Measurements from ENCODE around the gene SAA1.

The SAA1 gene

DNA sequence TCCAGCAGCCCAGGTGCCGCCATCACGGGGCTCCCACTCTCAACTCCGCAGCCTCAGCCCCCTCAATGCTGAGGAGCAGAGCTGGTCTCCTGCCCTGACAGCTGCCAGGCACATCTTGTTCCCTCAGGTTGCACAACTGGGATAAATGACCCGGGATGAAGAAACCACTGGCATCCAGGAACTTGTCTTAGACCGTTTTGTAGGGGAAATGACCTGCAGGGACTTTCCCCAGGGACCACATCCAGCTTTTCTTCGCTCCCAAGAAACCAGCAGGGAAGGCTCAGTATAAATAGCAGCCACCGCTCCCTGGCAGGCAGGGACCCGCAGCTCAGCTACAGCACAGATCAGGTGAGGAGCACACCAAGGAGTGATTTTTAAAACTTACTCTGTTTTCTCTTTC is at the start of gene SAA1:
SAA1 (plus strand) TSS at position 316 of the 400 bp plus-strand sequence. CDS start 624 bp downstream, outside the sequence.
- TF ChIP-seq JUND (IDR thresholded peaks at IDR 0.05; ENCODE audit: low read depth), result no peak
- no peak for DNase-seq (ENCODE audit: low read depth in 1 of 2, low spot score in 1 of 2)
- in situ Hi-C loops (cut with HindIII; ENCODE audit: low pct_unique_long_range_greater_than_20kb, low sequenced_read_pairs), result no loop called here

DNA sequence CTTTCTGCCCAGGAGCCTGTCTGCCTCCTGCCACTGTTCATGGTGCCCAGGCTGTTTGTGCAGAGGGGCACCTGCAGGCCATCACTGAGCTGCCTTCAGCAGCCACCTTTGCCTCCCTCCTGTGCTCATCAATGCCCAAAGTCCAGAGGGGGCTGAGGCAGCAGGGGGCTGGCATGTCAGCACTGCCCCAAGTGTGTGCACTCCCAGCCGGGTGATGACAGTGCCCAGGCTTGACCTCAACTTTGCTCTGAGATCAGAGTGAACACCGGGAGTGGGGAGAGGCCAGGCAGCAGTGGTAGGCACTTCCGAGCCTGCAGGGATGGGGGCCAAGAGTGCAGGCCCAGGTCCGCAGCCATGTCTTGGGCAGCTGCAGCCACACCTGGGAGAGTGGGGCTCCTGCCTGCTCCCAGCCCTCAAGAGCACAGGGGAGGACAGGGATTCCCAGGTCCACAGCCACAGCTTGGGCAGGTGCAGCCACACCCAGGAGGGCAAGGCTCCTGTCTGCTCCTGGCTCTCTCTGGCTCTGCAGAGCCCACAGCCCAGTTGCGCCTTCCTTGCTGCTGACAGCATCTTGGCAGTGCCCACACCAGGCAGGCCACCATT is 44.7 kb upstream of the SAA1 start:
- DNase-seq (ENCODE audit: low read depth in 1 of 2, low spot score in 1 of 2), result no peak
- in situ Hi-C loops (cut with HindIII; ENCODE audit: low pct_unique_long_range_greater_than_20kb, low sequenced_read_pairs), result no loop called here
- no peak for TF ChIP-seq JUND (IDR thresholded peaks at IDR 0.05; ENCODE audit: low read depth)

GRCh38 chr11:18222814-18223421 is 43.1 kb upstream of the SAA1 start:
- in situ Hi-C loops (cut with HindIII; ENCODE audit: low pct_unique_long_range_greater_than_20kb, low sequenced_read_pairs), result no loop called here
- TF ChIP-seq JUND (IDR thresholded peaks at IDR 0.05; ENCODE audit: low read depth), result no peak
- DNase-seq (ENCODE audit: low read depth in 1 of 2, low spot score in 1 of 2), result no peak

GRCh38 chr11:18223591-18224387 is 42.3 kb upstream of the SAA1 start:
- TF ChIP-seq JUND (IDR thresholded peaks at IDR 0.05; ENCODE audit: low read depth), result no peak
- in situ Hi-C loops (cut with HindIII; ENCODE audit: low pct_unique_long_range_greater_than_20kb, low sequenced_read_pairs), result no loop called here
- no peak for DNase-seq (ENCODE audit: low read depth in 1 of 2, low spot score in 1 of 2)

DNA sequence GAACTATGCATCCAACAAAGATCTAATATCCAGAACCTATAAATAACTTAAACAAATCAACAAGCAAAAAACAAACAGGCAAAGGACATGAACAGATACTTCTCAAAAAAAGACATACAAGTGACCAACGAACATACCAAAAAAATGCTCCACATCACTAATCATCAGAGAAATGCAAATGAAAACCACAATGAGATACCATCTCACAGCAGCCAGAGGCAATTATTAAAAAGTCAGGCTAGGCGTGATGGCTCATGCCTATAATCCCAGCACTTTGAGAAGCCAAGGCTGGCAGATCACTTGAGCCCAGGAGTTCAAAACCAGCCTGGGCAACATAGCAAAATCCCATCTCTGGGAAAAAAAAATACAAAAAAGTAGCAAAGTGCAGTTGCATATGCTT is 40.2 kb upstream of the SAA1 start:
- in situ Hi-C loops (cut with HindIII; ENCODE audit: low pct_unique_long_range_greater_than_20kb, low sequenced_read_pairs), result no loop called here
- DNase-seq (ENCODE audit: low read depth in 1 of 2, low spot score in 1 of 2), result no peak
- no peak for TF ChIP-seq JUND (IDR thresholded peaks at IDR 0.05; ENCODE audit: low read depth)

- in situ Hi-C loops (cut with HindIII; ENCODE audit: low pct_unique_long_range_greater_than_20kb, low sequenced_read_pairs), result no loop called here
- no peak for DNase-seq (ENCODE audit: low read depth in 1 of 2, low spot score in 1 of 2)
- TF ChIP-seq JUND (IDR thresholded peaks at IDR 0.05; ENCODE audit: low read depth), result no peak
Measured at GRCh38 chr11:18229501-18229900, 36.6 kb upstream of the SAA1 start.

DNA sequence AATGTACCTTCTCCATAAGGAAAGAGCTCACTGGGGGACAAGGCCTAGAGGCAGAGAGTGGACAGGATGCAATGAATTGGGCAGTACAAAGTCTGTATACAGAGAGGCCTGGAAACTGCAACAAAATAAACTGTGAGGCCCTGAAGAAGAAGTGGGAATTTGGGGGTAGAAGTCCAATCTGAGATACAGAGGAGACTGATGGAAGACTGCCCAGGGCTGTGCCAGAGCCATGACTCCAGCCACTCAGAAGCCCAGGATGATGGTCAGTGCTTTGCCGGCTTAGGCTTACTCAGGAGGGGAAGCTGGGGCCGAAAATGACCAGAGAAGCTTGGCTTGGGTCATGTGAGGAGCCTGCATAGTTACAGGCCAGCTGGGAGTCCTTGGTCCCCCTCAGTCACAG is 35.2 kb upstream of the SAA1 start:
- in situ Hi-C loops (cut with HindIII; ENCODE audit: low pct_unique_long_range_greater_than_20kb, low sequenced_read_pairs), result no loop called here
- no peak for TF ChIP-seq JUND (IDR thresholded peaks at IDR 0.05; ENCODE audit: low read depth)
- DNase-seq (ENCODE audit: low read depth in 1 of 2, low spot score in 1 of 2), result no peak

GRCh38 chr11:18233912-18234311 is 32.2 kb upstream of the SAA1 start:
- DNase-seq (ENCODE audit: low read depth in 1 of 2, low spot score in 1 of 2), result no peak
- no peak for TF ChIP-seq JUND (IDR thresholded peaks at IDR 0.05; ENCODE audit: low read depth)
- in situ Hi-C loops (cut with HindIII; ENCODE audit: low pct_unique_long_range_greater_than_20kb, low sequenced_read_pairs), result no loop called here

- no peak for DNase-seq (ENCODE audit: low read depth in 1 of 2, low spot score in 1 of 2)
- TF ChIP-seq JUND (IDR thresholded peaks at IDR 0.05; ENCODE audit: low read depth), result no peak
- in situ Hi-C loops (cut with HindIII; ENCODE audit: low pct_unique_long_range_greater_than_20kb, low sequenced_read_pairs), result no loop called here
Measured at GRCh38 chr11:18235394-18236334, 30.4 kb upstream of the SAA1 start.

DNA sequence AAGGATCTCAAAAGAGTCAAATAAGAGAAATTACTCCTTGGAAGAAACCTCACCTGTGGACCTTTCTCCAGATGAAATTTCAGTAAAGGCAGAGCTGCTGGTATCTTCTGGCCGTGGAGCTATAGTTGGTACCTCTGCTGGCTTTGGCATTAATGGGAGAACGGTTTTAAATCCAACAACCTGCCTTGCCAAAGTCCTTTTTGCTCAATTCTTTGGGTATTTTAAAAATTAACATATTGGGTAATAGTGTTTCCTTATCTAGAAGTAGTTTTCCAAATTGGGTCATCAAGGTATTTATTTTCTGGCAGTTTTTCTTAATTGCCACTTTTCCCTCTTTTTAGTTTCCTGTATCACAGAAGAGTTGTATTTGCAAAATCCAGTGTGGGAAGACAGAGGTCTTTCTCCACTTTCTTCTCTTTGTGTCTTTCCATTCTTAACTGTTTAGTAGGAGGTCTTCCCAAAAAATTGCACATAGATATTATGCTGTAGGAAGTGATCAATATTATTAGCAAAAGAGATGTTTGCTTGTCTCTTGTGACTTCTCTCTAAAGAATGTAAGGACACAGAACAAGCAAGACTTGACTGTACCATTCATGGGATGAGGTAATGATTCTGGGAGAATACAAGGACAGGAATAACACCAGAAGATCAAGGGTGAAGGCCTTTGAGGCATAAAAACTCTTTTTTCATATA is 29.3 kb upstream of the SAA1 start, which contains the start of gene SAA4:
SAA4 (minus strand) TSS at position 139 of the 693 bp plus-strand sequence. CDS start 876 bp downstream, outside the sequence.
- no peak for TF ChIP-seq JUND (IDR thresholded peaks at IDR 0.05; ENCODE audit: low read depth)
- in situ Hi-C loops (cut with HindIII; ENCODE audit: low pct_unique_long_range_greater_than_20kb, low sequenced_read_pairs), result no loop called here
- DNase-seq (ENCODE audit: low read depth in 1 of 2, low spot score in 1 of 2), result no peak

DNA sequence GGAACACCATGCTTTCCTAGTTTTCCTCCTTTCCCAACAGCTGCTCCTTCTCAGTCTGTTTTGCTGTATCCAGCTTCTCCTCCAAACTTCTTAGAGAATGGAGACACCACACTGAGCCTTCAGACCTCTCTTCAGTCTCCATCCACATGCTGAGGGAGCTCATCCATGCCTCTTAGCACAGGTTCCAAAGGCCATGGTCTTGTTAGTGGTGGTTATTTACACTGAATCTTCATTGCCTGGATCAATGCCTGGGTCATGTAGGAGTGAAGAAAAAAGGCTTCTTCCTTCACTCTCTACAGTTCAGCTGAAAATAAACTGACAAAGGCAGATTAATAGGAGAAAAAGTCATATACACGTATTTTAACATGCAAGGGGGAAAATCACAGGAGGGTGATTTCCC is 26.4 kb upstream of the SAA1 start:
- in situ Hi-C loops (cut with HindIII; ENCODE audit: low pct_unique_long_range_greater_than_20kb, low sequenced_read_pairs), result no loop called here
- DNase-seq (ENCODE audit: low read depth in 1 of 2, low spot score in 1 of 2), result no peak
- no peak for TF ChIP-seq JUND (IDR thresholded peaks at IDR 0.05; ENCODE audit: low read depth)

All from T47D (cell line).